Common myeloid progenitor, CD34-positive (primary cell): ENCODE measurements around the gene TROAP.
"Not testable (repeated sequence)": the region's sequence is repeated elsewhere in the genome, so short reads cannot be mapped to it uniquely, and the experiment has no call there.

ENCODE experiments used
- CTCF ChIA-PET: fragments of 350-600 bp; sonication (Branson Sonifier 250); formaldehyde crosslinking; loops from one replicate; lab custom pipeline; 2021; ENCODE audit warnings: antibody characterized with exemption; lab: Charles Lee
- POLR2A ChIA-PET: fragments of 350-600 bp; sonication (Branson Sonifier 250); formaldehyde crosslinking; loops from one replicate; lab custom pipeline; 2021; ENCODE audit warnings: antibody characterized with exemption; lab: Charles Lee
- DNase-seq, 3 donors: peaks; one replicate each; pipeline versions ENCODE4 v3.0.0 to v3.0.0-alpha.2; 2013
- H3K27ac ChIP-seq, 2 experiments: 1 replicate in 1 of 2; 2 replicates in 1 of 2; pipeline ENCODE4 v1.7.0; 2013; ENCODE audit warnings: inconsistent platforms in 2 of 2, low read length in 2 of 2, mild to moderate bottlenecking in 2 of 2, low read depth in 1 of 2, moderate library complexity in 1 of 2; ENCODE audit not compliant: severe bottlenecking in 2 of 2, insufficient read depth in 1 of 2, poor library complexity in 1 of 2
- H3K27me3 ChIP-seq, 5 experiments: replicated peaks in 2 of 5; 1 replicate in 3 of 5; 2 replicates in 2 of 5; pipeline versions ENCODE4 v1.6.1 to v1.7.0; 2013; ENCODE audit warnings: low read length in 4 of 5, mild to moderate bottlenecking in 2 of 5, moderate library complexity in 2 of 5, inconsistent platforms in 1 of 5; ENCODE audit not compliant: insufficient read depth in 5 of 5, control insufficient read depth in 4 of 5
- H3K36me3 ChIP-seq, 4 experiments: 1 replicate in 2 of 4; 2 replicates in 2 of 4; pipeline versions ENCODE4 v1.6.1 to v1.7.0; 2013; ENCODE audit warnings: low read length in 3 of 4, control low read depth in 1 of 4, mild to moderate bottlenecking in 1 of 4; ENCODE audit not compliant: control insufficient read depth in 4 of 4, insufficient read depth in 4 of 4
- H3K4me1 ChIP-seq, 4 experiments: 1 replicate in 3 of 4; 2 replicates in 1 of 4; pipeline versions ENCODE4 v1.6.1 to v1.7.1; 2013; ENCODE audit warnings: low read length in 3 of 4, mild to moderate bottlenecking in 3 of 4, control low read depth in 1 of 4, inconsistent platforms in 1 of 4, moderate library complexity in 1 of 4; ENCODE audit not compliant: control insufficient read depth in 4 of 4, insufficient read depth in 4 of 4; ENCODE audit errors: control extremely low read depth in 1 of 4
- H3K4me3 ChIP-seq, 7 experiments: 1 replicate in 4 of 7; 2 replicates in 3 of 7; pipeline versions ENCODE4 v1.5.1 to v1.7.0; 2013; ENCODE audit warnings: mild to moderate bottlenecking in 7 of 7, low read length in 6 of 7, moderate library complexity in 6 of 7, inconsistent platforms in 2 of 7, low read depth in 2 of 7, control low read depth in 1 of 7; ENCODE audit not compliant: insufficient read depth in 4 of 7, control insufficient read depth in 1 of 7; ENCODE audit errors: extremely low read depth in 1 of 7
- H3K9me3 ChIP-seq, 5 experiments: 1 replicate in 4 of 5; 2 replicates in 1 of 5; pipeline versions ENCODE4 v1.6.1 to v1.7.1; 2013; ENCODE audit warnings: low read length in 4 of 5, mild to moderate bottlenecking in 2 of 5, inconsistent platforms in 1 of 5, low read depth in 1 of 5, moderate library complexity in 1 of 5; ENCODE audit not compliant: control insufficient read depth in 4 of 5, insufficient read depth in 2 of 5; ENCODE audit errors: control extremely low read depth in 1 of 5
- WGBS: methylation state at CpG from one replicate; pipeline ENCODE4 v1.1.5; 2013; ENCODE audit not compliant: insufficient coverage; 5-methylcytosine and 5-hydroxymethylcytosine counted together

TROAP gene

GRCh38 chr12:49279706-49280159, 43.3 kb upstream of the TROAP start:
- H3K27me3 ChIP-seq, result no peaks in the 10 kb centered on the region
- POLR2A ChIA-PET, result no interaction called here
- DNase-seq, result no peak
- no peaks in the 10 kb centered on the region for H3K9me3 ChIP-seq
- H3K36me3 ChIP-seq, result peaks cover 0 to 2% (median 0%) of the 10 kb centered on the region in 4 experiments
- no peak overlapping the region for H3K27ac ChIP-seq
- no peak overlapping the region for H3K4me3 ChIP-seq
- H3K4me1 ChIP-seq, result no peaks in the 10 kb centered on the region
- CTCF ChIA-PET, result interaction anchor here (0.8 to 2.0 kb wide), 6 partner anchors 9 to 79 kb away, joined by 3 to 7 read pairs (median 4); partner anchors contain the start of genes DNAJC22 and PRPH
- 94% methylated on average over 6 of the region's 7 CpGs for WGBS

DNA sequence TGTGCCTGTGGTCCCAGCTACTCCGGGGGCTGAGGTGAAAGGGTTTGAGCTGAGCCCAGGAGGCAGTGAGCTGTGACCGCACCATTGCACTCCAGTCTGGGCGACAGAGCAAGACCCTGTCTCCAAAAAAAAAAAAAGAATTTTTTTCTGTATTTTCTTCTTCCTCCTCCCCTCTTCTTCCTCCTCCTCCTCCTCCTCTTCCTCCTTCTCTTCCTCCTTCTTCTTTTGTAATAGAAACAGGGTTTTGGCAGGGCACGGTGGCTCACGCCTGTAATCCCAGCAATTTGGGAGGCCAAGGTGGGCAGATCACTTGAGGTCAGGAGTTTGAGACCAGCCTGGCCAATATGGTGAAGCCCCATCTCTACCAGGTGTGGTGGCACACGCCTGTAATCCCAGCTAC, 42.5 kb upstream of the TROAP start:
- H3K36me3 ChIP-seq, H3K27ac ChIP-seq, H3K27me3 ChIP-seq, POLR2A ChIA-PET, H3K9me3 ChIP-seq, DNase-seq, H3K4me3 ChIP-seq, H3K4me1 ChIP-seq: not testable (repeated sequence)
- WGBS, result 91% methylated on average over 5 of the region's 6 CpGs
- CTCF ChIA-PET, result interaction anchor here (1.4 to 2.0 kb wide), 3 partner anchors 8 to 15 kb away, joined by 4 to 7 read pairs (median 6); partner anchors contain the start of gene PRPH

DNA sequence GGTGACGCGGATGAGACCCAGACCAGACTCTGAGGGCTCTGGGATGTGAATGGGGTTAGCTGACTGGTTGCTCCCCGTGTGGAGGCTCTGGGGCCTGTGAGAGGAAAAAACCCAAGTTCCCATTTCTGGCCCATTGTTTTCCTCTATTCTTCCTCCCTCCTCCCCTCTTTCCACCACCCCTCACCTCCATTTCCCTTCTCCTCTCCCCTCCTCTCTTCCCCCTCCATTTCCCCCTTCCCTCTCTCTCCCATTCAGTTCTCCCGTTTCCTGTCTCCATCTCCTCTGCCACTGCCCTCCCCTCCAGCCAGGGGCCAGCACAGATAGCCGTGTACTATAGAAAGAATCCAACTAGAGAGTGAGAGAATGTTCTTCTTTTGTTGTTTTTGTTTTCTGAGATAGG, 40.8 kb upstream of the TROAP start:
- H3K4me3 ChIP-seq, result no peak overlapping the region
- ChIA-PET CTCF (interaction anchor here (1.6 to 7.0 kb wide), 2 partner anchors 13 to 59 kb away, joined by 5 to 47 read pairs; partner anchors contain the start of gene PRPH), POLR2A (interaction anchor here (0.7 kb wide), 1 partner anchor 234 kb away, joined by 5 read pairs; no protein-coding TSS in a partner anchor)
- H3K27me3 ChIP-seq, result peaks cover 0 to 8% (median 1%) of the 10 kb centered on the region in 5 experiments
- H3K9me3 ChIP-seq, result no peaks in the 10 kb centered on the region
- no peak for DNase-seq
- no peak overlapping the region for H3K27ac ChIP-seq
- no peaks in the 10 kb centered on the region for H3K36me3 ChIP-seq
- no peaks in the 10 kb centered on the region for H3K4me1 ChIP-seq
- 71% methylated on average over 3 of the region's 5 CpGs for WGBS

DNA sequence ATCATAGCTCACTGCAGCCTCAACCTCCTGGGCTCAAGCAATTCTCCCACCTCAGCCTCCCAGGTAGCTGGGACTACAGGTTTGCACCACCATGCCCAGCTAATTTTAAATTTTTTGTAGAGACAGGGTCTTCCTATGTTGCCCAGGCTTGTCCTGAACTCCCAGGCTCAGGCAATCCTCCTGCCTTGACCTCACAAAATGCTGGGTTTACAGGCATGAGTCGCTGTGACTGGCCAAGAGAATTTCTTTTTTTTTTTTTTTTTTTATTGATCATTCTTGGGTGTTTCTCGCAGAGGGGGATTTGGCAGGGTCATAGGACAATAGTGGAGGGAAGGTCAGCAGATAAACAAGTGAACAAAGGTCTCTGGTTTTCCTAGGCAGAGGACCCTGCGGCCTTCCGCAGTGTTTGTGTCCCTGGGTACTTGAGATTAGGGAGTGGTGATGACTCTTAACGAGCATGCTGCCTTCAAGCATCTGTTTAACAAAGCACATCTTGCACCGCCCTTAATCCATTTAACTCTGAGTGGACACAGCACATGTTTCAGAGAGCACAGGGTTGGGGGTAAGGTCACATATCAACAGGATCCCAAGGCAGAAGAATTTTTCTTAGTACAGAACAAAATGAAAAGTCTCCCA, 40.2 kb upstream of the TROAP start:
- ChIA-PET POLR2A (interaction anchor here (0.7 kb wide), 1 partner anchor 234 kb away, joined by 5 read pairs; no protein-coding TSS in a partner anchor), CTCF (interaction anchor here (1.6 to 7.0 kb wide), 2 partner anchors 12 to 59 kb away, joined by 5 to 47 read pairs; partner anchors contain the start of gene PRPH)
- H3K9me3 ChIP-seq, H3K27ac ChIP-seq, H3K36me3 ChIP-seq, H3K4me1 ChIP-seq, H3K4me3 ChIP-seq, DNase-seq: not testable (repeated sequence)
- no CpG with 5 or more reads among the region's 6 CpGs for WGBS
- H3K27me3 ChIP-seq, result peaks cover 0 to 10% (median 6%) of the 10 kb centered on the region in 5 experiments

- Histone ChIP-seq H3K27ac (no peak overlapping the region), H3K9me3 (no peaks in the 10 kb centered on the region), H3K4me1 (no peaks in the 10 kb centered on the region), H3K4me3 (no peak overlapping the region), H3K36me3 (no peaks in the 10 kb centered on the region), H3K27me3 (peaks cover 0 to 14% (median 8%) of the 10 kb centered on the region in 5 experiments)
- no peak for DNase-seq
- POLR2A ChIA-PET, result no interaction called here
- CTCF ChIA-PET, result interaction anchor here (1.4 to 7.0 kb wide), 4 partner anchors 9 to 79 kb away, joined by 5 to 47 read pairs (median 7); partner anchors contain the start of genes DNAJC22 and PRPH
- WGBS, result 97% methylated on average over 20 of the region's 25 CpGs
These were observed 39.3 kb upstream of the TROAP start for GRCh38 chr12:49283541-49284429.

GRCh38 chr12:49284672-49285071, 38.4 kb upstream of the TROAP start:
- POLR2A ChIA-PET, result interaction anchor here (0.6 kb wide), 1 partner anchor 233 kb away, joined by 5 read pairs; no protein-coding TSS in a partner anchor
- 92% methylated on average over 4 of the region's 4 CpGs for WGBS
- H3K36me3 ChIP-seq, result no peaks in the 10 kb centered on the region
- peaks cover 3 to 18% (median 8%) of the 10 kb centered on the region in 5 experiments for H3K27me3 ChIP-seq
- H3K9me3 ChIP-seq, result no peaks in the 10 kb centered on the region
- no peak overlapping the region for H3K27ac ChIP-seq
- H3K4me1 ChIP-seq, result no peaks in the 10 kb centered on the region
- no peak overlapping the region for H3K4me3 ChIP-seq
- CTCF ChIA-PET, result interaction anchor here (1.4 to 16.9 kb wide), 7 partner anchors 8 to 78 kb away, joined by 3 to 124 read pairs (median 6); partner anchors contain the start of genes DNAJC22 and PRPH
- no peak for DNase-seq
